Bronchial epithelial cell (primary cell): ENCODE measurements around the gene MAGEF1. TPM values are rescaled to one million over a fixed set of nuclear protein-coding genes. Genes with fewer than 3 reads are reported as not detected.
A peak's percentile ranks its signal among the peaks of the same experiment; 100 is the strongest.

Experiments used
- DNase-seq: peaks from one replicate; pipeline ENCODE4 v3.0.0-alpha.2; 2010; ENCODE audit warnings: low read depth
- FAIRE-seq: peaks from 2 replicates; lab custom pipeline; 2011; peaks lifted over from hg19 to GRCh38; lab: Jason Lieb, UNC
- H3K27me3 ChIP-seq: 2 replicates; pipeline ENCODE4 v1.5.1; 2011; ENCODE audit warnings: low read length; ENCODE audit not compliant: control insufficient read depth, insufficient read depth
- H3K36me3 ChIP-seq: 2 replicates; pipeline ENCODE4 v1.5.1; 2011; ENCODE audit warnings: low read length; ENCODE audit not compliant: control insufficient read depth, insufficient read depth
- H3K4me3 ChIP-seq: 2 replicates; pipeline ENCODE4 v1.5.1; 2011; ENCODE audit warnings: mild to moderate bottlenecking, low read depth, low read length, control low read depth
- CTCF ChIP-seq: IDR thresholded peaks from 2 replicates; pipeline ENCODE4 v1.5.1; 2011; ENCODE audit warnings: mild to moderate bottlenecking, moderate library complexity, low read length, control low read depth, inconsistent platforms; ENCODE audit not compliant: insufficient read depth, severe bottlenecking
- total RNA-seq: library from RNA; depleted of rRNA; stranded (reverse); fragments of >200 nt; gene quantifications from 2 replicates; pipeline ENCODE4 v1.2.1, GENCODE V29; 2014

Gene MAGEF1
- total RNA-seq, 1 donor from 2014 or later = 14.2 TPM

- Histone ChIP-seq H3K36me3 (no peaks in the 10 kb centered on the region), H3K4me3 (no peak overlapping the region), H3K27me3 (no peaks in the 10 kb centered on the region)
- DNase-seq = peak; percentile 77
- FAIRE-seq = no peak
- TF ChIP-seq CTCF = no peak
These were observed 45.3 kb upstream of the MAGEF1 start for GRCh38 chr3:184757022-184757651.

GRCh38 chr3:184756151-184757021 lies 44.5 kb upstream of the MAGEF1 start:
- Histone ChIP-seq H3K36me3 (no peaks in the 10 kb centered on the region), H3K4me3 (no peak overlapping the region), H3K27me3 (no peaks in the 10 kb centered on the region)
- no peak for TF ChIP-seq CTCF
- no peak for FAIRE-seq
- DNase-seq = no peak

GRCh38 chr3:184755315-184755731 lies 43.5 kb upstream of the MAGEF1 start:
- no peak for TF ChIP-seq CTCF
- Histone ChIP-seq H3K4me3 (no peak overlapping the region), H3K27me3 (no peaks in the 10 kb centered on the region), H3K36me3 (no peaks in the 10 kb centered on the region)
- no peak for DNase-seq
- FAIRE-seq = no peak

GRCh38 chr3:184752361-184752760 lies 40.5 kb upstream of the MAGEF1 start:
- Histone ChIP-seq H3K27me3 (no peaks in the 10 kb centered on the region), H3K4me3 (no peak overlapping the region), H3K36me3 (no peaks in the 10 kb centered on the region)
- no peak for DNase-seq
- FAIRE-seq = no peak
- no peak for TF ChIP-seq CTCF

GRCh38 chr3:184751204-184752040 lies 39.6 kb upstream of the MAGEF1 start:
- FAIRE-seq = no peak
- H3K27me3 ChIP-seq = no peaks in the 10 kb centered on the region
- DNase-seq = no peak
- no peak overlapping the region for H3K4me3 ChIP-seq
- TF ChIP-seq CTCF = no peak
- H3K36me3 ChIP-seq = no peaks in the 10 kb centered on the region
